Measurements from ENCODE around the gene ZNF423.

- no peak for TF ChIP-seq CTCF (IDR thresholded peaks at IDR 0.05)
- TF ChIP-seq POLR2A (IDR thresholded peaks at IDR 0.05), result no peak
- TF ChIP-seq POLR2AphosphoS5 (IDR thresholded peaks at IDR 0.05), result no peak
- no peak for TF ChIP-seq EP300 (IDR thresholded peaks at IDR 0.05)
Measured at GRCh38 chr16:49679095-49679494, 176.8 kb downstream of the ZNF423 start.
